ENCODE results near the gene PFDN5. TPM values are rescaled to one million over a fixed set of nuclear protein-coding genes. Genes with fewer than 3 reads are reported as not detected.

Gene PFDN5
- polyA plus RNA-seq, 1 experiment = 965 TPM

- TF ChIP-seq, protein P1, sequence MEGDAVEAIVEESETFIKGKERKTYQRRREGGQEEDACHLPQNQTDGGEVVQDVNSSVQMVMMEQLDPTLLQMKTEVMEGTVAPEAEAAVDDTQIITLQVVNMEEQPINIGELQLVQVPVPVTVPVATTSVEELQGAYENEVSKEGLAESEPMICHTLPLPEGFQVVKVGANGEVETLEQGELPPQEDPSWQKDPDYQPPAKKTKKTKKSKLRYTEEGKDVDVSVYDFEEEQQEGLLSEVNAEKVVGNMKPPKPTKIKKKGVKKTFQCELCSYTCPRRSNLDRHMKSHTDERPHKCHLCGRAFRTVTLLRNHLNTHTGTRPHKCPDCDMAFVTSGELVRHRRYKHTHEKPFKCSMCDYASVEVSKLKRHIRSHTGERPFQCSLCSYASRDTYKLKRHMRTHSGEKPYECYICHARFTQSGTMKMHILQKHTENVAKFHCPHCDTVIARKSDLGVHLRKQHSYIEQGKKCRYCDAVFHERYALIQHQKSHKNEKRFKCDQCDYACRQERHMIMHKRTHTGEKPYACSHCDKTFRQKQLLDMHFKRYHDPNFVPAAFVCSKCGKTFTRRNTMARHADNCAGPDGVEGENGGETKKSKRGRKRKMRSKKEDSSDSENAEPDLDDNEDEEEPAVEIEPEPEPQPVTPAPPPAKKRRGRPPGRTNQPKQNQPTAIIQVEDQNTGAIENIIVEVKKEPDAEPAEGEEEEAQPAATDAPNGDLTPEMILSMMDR (IDR thresholded peaks at IDR 0.05; ENCODE audit: insufficient read depth, low read depth, low read length) = no peak
- H3K4me3 ChIP-seq (ENCODE audit: low read depth, low read length) = no peak overlapping the region
- ChIA-PET CTCF (interaction anchor here (1.2 to 5.5 kb wide), 3 partner anchors 12 to 90 kb away, joined by 3 to 40 read pairs (median 5); partner anchors contain the start of gene ESPL1), POLR2A (interaction anchor here (0.7 kb wide), 1 partner anchor 10 kb away, joined by 3 read pairs; no protein-coding TSS in a partner anchor)
- no peak for DNase-seq (ENCODE audit: low read depth)
- H3K27me3 ChIP-seq (ENCODE audit: control insufficient read depth, insufficient read depth, low read length) = no peaks in the 10 kb centered on the region
- H3K36me3 ChIP-seq (ENCODE audit: control insufficient read depth, insufficient read depth, low read length) = peaks cover 11% of the 10 kb centered on the region
Measured at GRCh38 chr12:53254816-53255545, 40.4 kb upstream of the PFDN5 start.

DNA sequence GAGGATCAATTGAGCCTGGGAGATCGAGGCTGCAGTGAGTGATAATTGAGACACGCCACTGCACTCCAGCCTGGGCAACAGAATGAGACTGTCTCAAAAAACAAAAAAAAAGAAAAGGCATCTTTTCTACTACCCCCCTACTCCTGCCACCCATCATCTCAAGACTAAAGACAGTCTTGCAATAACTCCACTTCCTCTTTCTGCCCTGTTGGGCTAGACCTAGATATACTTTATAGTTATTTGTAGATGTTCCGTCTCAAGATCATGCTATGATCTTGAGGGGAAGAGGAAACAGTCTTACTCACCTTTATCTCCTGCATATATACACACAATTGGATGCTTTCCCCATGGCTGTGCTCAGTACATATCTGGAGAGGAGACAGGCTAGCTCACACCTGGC lies 39.3 kb upstream of the PFDN5 start:
- no peak overlapping the region for H3K4me3 ChIP-seq (ENCODE audit: low read depth, low read length)
- TF ChIP-seq, protein P1 (IDR thresholded peaks at IDR 0.05; ENCODE audit: insufficient read depth, low read depth, low read length) = no peak
- peaks cover 11% of the 10 kb centered on the region for H3K36me3 ChIP-seq (ENCODE audit: control insufficient read depth, insufficient read depth, low read length)
- no peak for DNase-seq (ENCODE audit: low read depth)
- POLR2A ChIA-PET = no interaction called here
- CTCF ChIA-PET = interaction anchor here (5.5 kb wide), 1 partner anchor 11 kb away, joined by 40 read pairs; the partner anchor contains the start of gene ESPL1
- H3K27me3 ChIP-seq (ENCODE audit: control insufficient read depth, insufficient read depth, low read length) = no peaks in the 10 kb centered on the region

- POLR2A ChIA-PET = no interaction called here
- Histone ChIP-seq H3K36me3 (ENCODE audit: control insufficient read depth, insufficient read depth, low read length) (peaks cover 10% of the 10 kb centered on the region), H3K4me3 (ENCODE audit: low read depth, low read length) (no peak overlapping the region), H3K27me3 (ENCODE audit: control insufficient read depth, insufficient read depth, low read length) (no peaks in the 10 kb centered on the region)
- DNase-seq (ENCODE audit: low read depth) = no peak
- CTCF ChIA-PET = interaction anchor here (0.6 to 1.2 kb wide), 4 partner anchors 8 to 126 kb away, joined by 3 to 4 read pairs (median 4); no protein-coding TSS in a partner anchor
- TF ChIP-seq, protein P1 (IDR thresholded peaks at IDR 0.05; ENCODE audit: insufficient read depth, low read depth, low read length) = no peak
Measured at GRCh38 chr12:53258541-53259539, 36.5 kb upstream of the PFDN5 start.

DNA sequence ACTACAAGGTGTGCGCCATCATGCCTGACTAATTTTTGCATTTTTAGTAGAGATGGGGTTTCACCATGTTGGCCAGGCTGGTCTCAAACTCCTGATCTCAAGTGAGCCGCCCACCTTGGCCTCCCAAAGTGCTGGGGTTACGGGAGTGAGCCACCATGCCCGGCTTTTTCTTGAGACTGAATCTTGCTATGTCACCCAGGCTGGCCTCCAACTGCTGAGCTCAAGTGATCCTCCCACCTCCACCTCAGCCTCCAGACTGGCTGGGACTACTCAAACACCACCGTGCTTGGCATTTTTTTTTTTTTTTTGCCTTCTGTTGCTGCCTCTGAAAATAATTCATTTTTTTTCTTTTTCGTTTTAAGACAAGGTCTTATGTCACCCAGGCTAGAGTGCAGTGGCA lies 35.5 kb upstream of the PFDN5 start:
- Histone ChIP-seq H3K36me3 (ENCODE audit: control insufficient read depth, insufficient read depth, low read length) (peaks cover 5% of the 10 kb centered on the region), H3K4me3 (ENCODE audit: low read depth, low read length) (no peak overlapping the region), H3K27me3 (ENCODE audit: control insufficient read depth, insufficient read depth, low read length) (no peaks in the 10 kb centered on the region)
- CTCF ChIA-PET = no interaction called here
- DNase-seq (ENCODE audit: low read depth) = no peak
- POLR2A ChIA-PET = no interaction called here
- TF ChIP-seq, protein P1 (IDR thresholded peaks at IDR 0.05; ENCODE audit: insufficient read depth, low read depth, low read length) = no peak

- Histone ChIP-seq H3K27me3 (ENCODE audit: control insufficient read depth, insufficient read depth, low read length) (no peaks in the 10 kb centered on the region), H3K36me3 (ENCODE audit: control insufficient read depth, insufficient read depth, low read length) (no peaks in the 10 kb centered on the region), H3K4me3 (ENCODE audit: low read depth, low read length) (no peak overlapping the region)
- ChIA-PET POLR2A (no interaction called here), CTCF (interaction anchor here (0.9 to 6.7 kb wide), 3 partner anchors 12 to 76 kb away, joined by 3 to 68 read pairs (median 40); a partner anchor contains a TSS)
- TF ChIP-seq, protein P1 (IDR thresholded peaks at IDR 0.05; ENCODE audit: insufficient read depth, low read depth, low read length) = no peak
- no peak for DNase-seq (ENCODE audit: low read depth)
Measured at GRCh38 chr12:53265783-53266182, 29.6 kb upstream of the PFDN5 start.
